ENCODE data around the gene GNAL.
A peak's percentile ranks its signal among the peaks of the same experiment; 100 is the strongest.

The GNAL gene

GRCh38 chr18:11809895-11810294, 120.8 kb downstream of the GNAL start:
- DNase-seq (ENCODE audit: low read depth), result no peak

GRCh38 chr18:11810379-11810778, 121.3 kb downstream of the GNAL start:
- DNase-seq (ENCODE audit: low read depth), result no peak

DNA sequence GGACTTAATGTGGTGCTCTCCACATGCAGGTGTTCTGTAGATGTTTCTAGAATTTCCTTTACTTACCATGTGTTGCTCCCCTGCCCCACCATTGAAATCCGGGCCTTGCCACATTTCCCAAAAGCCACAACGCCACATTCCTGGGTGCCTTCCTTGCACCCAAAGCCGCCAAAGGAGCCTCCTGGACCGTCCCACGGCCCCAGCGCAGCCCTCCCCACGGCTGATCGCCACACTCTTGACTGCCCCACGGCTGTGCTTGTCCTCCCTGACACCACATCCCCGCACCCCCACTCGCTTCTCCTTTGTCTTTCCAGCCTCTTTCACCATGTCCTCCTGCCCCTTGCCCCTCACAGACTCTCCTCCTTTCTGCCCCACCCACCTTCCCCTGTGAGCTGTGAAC, 121.9 kb downstream of the GNAL start:
- no peak for DNase-seq (ENCODE audit: low read depth)

GRCh38 chr18:11817229-11817628, 128.2 kb downstream of the GNAL start:
- DNase-seq (ENCODE audit: low read depth), result no peak

GRCh38 chr18:11818486-11819203, 129.6 kb downstream of the GNAL start:
- DNase-seq (ENCODE audit: low read depth), result no peak

GRCh38 chr18:11819938-11820337, 130.9 kb downstream of the GNAL start:
- DNase-seq (ENCODE audit: low read depth), result no peak

DNA sequence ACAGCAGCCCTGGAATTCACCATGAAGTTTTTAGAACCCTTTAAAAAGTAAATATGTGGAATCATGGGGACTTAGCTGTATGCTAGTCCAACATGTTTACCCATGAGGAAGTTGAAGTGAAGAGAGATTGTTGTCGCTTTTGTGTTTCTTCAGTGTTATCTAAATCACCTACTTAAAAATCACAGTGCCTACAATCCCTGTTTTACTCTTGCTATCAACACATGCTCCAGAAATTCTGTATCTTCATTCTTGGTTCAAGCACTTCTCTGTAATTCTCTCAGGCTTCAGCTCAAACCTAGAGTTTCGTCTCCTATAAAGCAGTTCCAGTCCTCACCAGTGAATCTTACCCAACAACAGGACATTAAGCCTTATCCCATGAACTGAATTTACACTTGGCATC, 131.6 kb downstream of the GNAL start:
- no peak for DNase-seq (ENCODE audit: low read depth)

DNA sequence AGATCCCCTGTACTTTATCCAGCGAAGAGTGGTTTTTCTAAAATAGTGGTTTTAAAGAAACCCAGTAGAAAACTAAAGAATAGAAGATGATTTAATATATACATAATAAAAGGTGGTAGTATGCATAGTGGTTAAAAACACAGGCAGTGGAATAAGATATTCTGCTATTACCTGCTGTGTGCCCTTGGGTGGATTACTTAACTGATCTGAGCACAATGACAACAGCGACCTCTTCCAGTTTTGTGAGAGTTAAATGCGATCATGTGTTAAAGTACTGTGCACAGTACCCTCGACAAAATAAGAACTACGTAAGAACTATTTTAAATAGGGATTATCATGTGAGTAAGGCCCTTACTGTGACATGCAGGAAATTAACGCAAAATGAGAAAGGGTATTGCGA, 132.1 kb downstream of the GNAL start:
- no peak for DNase-seq (ENCODE audit: low read depth)

DNA sequence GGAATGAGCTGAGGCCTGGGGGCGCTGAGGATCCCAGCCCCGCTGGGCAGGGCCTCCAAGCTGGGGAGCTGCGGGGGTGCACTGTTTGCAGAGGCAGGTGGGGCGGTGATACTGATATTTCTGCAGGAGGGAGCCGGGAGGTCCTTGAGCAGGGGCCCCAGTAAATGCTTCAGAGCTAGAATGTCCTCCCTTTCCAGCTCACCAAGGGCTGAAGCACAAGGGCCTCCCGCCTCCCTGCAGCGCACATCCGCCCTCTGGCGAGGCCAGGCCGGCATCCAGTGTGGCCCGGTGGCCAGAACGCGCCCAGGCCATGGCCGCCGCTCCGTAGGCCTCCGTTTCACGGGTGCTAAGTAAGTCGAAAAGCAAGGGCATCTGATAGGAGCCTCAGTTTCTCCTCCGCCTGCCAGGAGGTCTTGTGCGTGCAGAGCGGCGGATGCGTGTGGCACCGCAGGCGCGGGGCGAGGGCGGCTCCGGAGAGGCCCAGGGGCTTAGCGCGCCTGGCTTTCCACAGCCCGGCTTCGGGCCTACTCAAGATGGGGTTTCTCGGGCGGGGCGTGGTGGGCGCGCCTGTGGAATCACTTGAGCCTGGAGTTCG, 132.7 kb downstream of the GNAL start:
- no peak for DNase-seq (ENCODE audit: low read depth)

DNA sequence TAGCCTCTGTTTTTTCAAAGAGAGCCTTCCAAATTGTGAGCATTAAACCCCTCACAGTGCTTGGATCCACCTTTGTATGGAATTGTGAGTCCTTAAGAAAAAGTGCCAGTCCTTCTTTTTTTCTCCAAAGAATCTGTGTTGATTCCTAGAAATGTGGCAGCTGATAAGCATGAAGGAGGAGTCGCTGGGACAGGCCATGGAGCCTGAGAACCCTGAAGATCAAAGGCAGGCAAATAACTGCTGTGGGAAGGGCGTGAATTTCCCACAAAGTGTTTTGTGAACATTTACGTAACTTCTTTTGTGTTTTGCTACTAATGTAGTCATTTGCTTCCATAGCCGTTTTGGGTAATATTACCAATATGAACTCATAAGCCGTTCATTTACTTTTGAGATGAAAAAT, 134.5 kb downstream of the GNAL start:
- DNase-seq (ENCODE audit: low read depth), result no peak

DNA sequence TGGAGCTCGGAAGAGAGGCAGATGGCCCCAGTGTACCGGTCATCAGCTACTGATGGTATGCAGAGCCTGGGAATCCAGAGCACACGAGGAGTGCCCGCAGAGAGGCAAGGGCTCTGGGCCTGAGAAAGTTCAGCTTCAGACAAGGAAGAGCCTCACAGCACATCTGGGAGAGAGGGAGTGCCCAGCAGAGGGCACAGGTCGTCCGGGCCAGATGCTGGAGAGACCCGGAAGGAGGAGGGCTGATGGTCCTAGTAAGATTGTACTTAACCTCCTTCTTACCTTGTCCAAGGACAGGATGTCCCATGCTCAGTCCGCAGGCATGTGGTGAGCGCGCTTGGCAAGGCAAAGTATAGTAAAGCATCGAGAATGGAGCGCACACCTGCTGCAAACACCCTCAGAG, 137.8 kb downstream of the GNAL start:
- no peak for DNase-seq (ENCODE audit: low read depth)

GRCh38 chr18:11828786-11829432, 139.8 kb downstream of the GNAL start:
- no peak for DNase-seq (ENCODE audit: low read depth)

DNA sequence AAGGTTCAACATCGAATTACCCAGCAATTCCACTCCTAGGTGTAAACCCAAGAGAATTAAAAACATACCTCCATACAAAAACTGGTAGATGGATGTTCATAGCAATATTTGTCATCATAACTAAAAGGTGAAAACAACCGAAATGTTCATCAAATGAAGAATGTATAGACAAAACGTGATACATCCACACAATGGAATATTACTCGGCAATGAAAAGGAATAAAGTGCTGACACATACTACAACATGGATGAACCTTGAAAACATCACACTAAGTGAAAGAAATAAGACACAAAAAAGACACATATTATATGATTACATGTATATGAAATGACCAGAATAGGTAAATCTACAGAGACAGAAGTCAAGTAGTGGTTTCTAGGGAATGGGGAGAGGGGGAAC, 141.5 kb downstream of the GNAL start:
- no peak for DNase-seq (ENCODE audit: low read depth)

- DNase-seq (ENCODE audit: low read depth), result no peak
Observed at GRCh38 chr18:11831921-11832320, 142.9 kb downstream of the GNAL start.

- DNase-seq (ENCODE audit: low read depth), result no peak
Observed at GRCh38 chr18:11834772-11835171, 145.7 kb downstream of the GNAL start.

- DNase-seq (ENCODE audit: low read depth), result no peak
Observed at GRCh38 chr18:11839556-11839955, 150.5 kb downstream of the GNAL start.

- no peak for DNase-seq (ENCODE audit: low read depth)
Observed at GRCh38 chr18:11840493-11840892, 151.4 kb downstream of the GNAL start.

DNA sequence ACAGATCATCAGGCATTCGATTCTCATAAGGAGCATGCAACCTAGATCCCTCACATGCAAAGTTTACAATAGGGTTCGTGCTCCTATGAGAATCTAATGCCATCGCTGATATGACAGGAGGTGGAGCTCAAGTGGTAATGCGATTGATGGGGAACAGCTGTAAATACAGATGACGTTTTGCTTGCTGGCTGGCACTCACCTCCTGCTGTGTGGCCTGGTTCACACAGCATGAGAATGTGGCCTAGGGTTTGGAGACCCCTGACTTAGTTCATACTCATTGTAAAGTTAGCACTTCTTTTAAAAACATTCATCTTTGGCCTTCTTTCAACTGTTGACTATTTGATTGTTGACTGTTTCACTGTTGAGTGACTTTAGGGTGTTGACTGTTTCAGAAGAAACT, 153.5 kb downstream of the GNAL start:
- no peak for DNase-seq (ENCODE audit: low read depth)

DNA sequence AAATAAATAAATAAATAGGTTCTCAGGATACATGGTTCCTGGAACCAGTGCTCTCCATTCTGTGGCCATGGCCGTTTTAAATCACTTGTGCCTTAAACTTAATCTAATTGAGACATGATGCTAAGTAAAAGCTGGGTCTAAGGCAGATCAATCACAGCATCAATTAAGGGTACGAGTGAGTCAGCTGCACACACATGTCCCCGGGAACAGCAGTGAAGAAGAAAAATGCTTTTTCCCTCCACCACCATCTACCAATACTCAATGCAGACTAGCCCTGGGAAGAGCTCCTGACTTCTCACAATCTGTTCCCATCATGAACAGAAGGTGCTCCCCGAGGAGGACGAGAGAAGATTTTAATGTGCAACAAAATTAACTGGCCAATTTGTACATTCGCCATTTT, 155.4 kb downstream of the GNAL start:
- no peak for DNase-seq (ENCODE audit: low read depth)

DNA sequence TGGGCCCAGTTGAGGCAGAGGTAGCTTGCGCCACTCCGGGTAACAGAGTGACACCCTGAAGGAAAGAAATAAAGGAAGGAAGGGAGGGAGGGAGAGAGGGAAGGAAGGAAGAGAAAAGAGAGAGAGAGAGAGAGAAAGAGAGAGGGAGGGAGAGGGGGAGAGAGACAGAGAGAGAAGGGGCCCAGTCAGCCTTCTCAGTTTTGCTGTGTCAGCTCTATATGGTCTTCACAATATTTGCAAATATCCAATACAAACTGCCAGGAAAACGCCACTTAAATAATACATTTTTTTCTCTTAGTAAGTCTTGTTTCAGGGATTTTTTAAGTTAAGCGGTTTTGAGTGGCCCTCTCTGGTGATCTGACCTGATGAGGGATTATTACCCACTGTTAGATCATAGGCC, 156.6 kb downstream of the GNAL start:
- no peak for DNase-seq (ENCODE audit: low read depth)

- DNase-seq (ENCODE audit: low read depth), result no peak
Observed at GRCh38 chr18:11847811-11848210, 158.7 kb downstream of the GNAL start.

DNA sequence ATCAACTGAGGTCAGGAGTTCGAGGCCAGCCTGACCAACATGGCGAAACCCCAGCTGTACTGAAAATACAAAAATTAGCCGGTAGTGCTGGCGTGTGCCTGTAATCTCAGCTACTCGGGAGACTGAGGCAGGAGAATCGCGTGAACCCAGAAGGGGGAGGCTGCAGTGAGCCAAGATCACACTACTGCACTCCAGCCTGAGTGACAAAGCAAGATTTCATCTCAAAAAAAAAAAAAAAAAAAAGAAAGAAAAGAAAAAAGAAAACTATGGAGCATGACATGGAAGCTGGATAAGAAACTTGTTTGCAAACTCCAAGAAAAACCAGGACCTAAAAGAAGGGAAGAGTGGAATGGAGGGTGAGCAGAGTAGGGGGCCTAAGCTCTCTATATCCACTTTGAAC, 160.2 kb downstream of the GNAL start:
- no peak for DNase-seq (ENCODE audit: low read depth)

DNA sequence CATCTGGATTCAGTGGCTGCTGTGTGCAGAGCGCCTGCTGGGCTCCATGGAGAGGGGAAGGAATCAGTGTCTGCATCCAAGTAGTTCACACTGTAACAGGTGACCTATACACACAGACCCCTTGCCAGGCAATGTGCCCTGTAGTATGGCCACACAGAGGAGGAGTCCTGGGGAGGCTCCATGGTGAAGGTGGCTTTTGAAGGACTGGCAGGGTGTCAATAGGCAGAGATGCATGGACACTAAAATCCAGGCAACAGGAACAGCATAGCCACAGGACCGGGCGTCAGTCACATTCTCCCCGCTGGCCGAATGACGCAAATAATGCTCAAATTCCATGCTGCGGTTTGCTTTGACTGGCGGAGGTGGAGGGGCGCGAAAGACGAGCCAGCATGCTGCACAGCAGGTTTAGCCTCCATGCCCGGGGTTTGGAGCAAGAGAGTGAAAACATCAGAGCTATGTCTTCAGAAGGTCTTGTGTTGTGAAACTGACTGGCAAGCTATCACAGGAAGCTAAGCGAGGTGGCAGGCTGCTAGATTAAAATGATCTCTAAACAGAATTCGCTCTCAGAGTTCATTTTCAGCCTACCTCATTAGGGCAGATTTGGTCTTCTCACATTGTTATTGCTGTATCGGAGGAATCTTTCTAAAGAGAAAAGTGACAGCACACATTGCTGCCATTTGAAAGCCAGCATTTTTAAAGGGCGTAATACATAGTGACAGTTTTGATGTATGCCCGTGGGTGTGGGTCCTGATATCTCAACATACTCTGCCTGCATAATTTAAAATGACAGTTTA, 161.0 kb downstream of the GNAL start:
- peak; percentile 12 for DNase-seq (ENCODE audit: low read depth)

Data from stimulated activated CD8-positive, alpha-beta memory T cell treated with anti-CD3 and anti-CD28 coated beads, Interleukin-15, amount 100 ng/mL, for 24 hours (primary cell).